Putamen (tissue), 1 donor: ENCODE data around the gene ADAMTS7.
"Not testable (repeated sequence)": the region's sequence is repeated elsewhere in the genome, so short reads cannot be mapped to it uniquely, and the experiment has no call there.

ENCODE experiments used
- DNase-seq: peaks from one replicate; pipeline ENCODE4 v3.0.0-alpha.2; 2016; ENCODE audit warnings: low spot score

Gene ADAMTS7

GRCh38 chr15:78782402-78782801 lies 28.9 kb downstream of the ADAMTS7 start:
- DNase-seq: not testable (repeated sequence)

- DNase-seq: not testable (repeated sequence)
These were observed 29.9 kb downstream of the ADAMTS7 start for GRCh38 chr15:78781381-78781780.

- not testable (repeated sequence) for DNase-seq
These were observed 31.3 kb downstream of the ADAMTS7 start for GRCh38 chr15:78779975-78780374.

GRCh38 chr15:78779176-78779785 lies 32.0 kb downstream of the ADAMTS7 start:
- DNase-seq: not testable (repeated sequence)

- DNase-seq: no peak
These were observed 32.8 kb downstream of the ADAMTS7 start for GRCh38 chr15:78778422-78778821.

- peak; percentile 29 for DNase-seq
These were observed 33.3 kb downstream of the ADAMTS7 start for GRCh38 chr15:78777953-78778345.

GRCh38 chr15:78777290-78777952 lies 33.8 kb downstream of the ADAMTS7 start:
- not testable (repeated sequence) for DNase-seq

GRCh38 chr15:78776046-78776925 lies 35.0 kb downstream of the ADAMTS7 start:
- not testable (repeated sequence) for DNase-seq

- no peak for DNase-seq
These were observed 35.8 kb downstream of the ADAMTS7 start for GRCh38 chr15:78775472-78775871.

- DNase-seq: not testable (repeated sequence)
These were observed 36.7 kb downstream of the ADAMTS7 start for GRCh38 chr15:78774451-78774990.

GRCh38 chr15:78773765-78774450 lies 37.4 kb downstream of the ADAMTS7 start:
- not testable (repeated sequence) for DNase-seq

GRCh38 chr15:78772738-78773137 lies 38.5 kb downstream of the ADAMTS7 start:
- DNase-seq: no peak

GRCh38 chr15:78771436-78772000 lies 39.7 kb downstream of the ADAMTS7 start:
- not testable (repeated sequence) for DNase-seq

GRCh38 chr15:78771020-78771419 lies 40.2 kb downstream of the ADAMTS7 start:
- not testable (repeated sequence) for DNase-seq

- DNase-seq: not testable (repeated sequence)
These were observed 41.6 kb downstream of the ADAMTS7 start for GRCh38 chr15:78769473-78770225.

GRCh38 chr15:78768531-78769408 lies 42.5 kb downstream of the ADAMTS7 start:
- no peak for DNase-seq

- no peak for DNase-seq
These were observed 43.2 kb downstream of the ADAMTS7 start for GRCh38 chr15:78768096-78768495.

- no peak for DNase-seq
These were observed 43.8 kb downstream of the ADAMTS7 start for GRCh38 chr15:78767331-78767951.

GRCh38 chr15:78766641-78767071 lies 44.6 kb downstream of the ADAMTS7 start:
- not testable (repeated sequence) for DNase-seq
